HG02870 (cell line): ENCODE results near the gene ARHGAP10.
A peak's percentile ranks its signal among the peaks of the same experiment; 100 is the strongest.

Experiments
- ATAC-seq: cut with Tn5 transposase; IDR thresholded peaks from one replicate; pipeline ENCODE4 v1.9.1; 2021; ENCODE audit warnings: mild to moderate bottlenecking, moderate library complexity; ENCODE audit not compliant: unreplicated experiment

The ARHGAP10 gene

DNA sequence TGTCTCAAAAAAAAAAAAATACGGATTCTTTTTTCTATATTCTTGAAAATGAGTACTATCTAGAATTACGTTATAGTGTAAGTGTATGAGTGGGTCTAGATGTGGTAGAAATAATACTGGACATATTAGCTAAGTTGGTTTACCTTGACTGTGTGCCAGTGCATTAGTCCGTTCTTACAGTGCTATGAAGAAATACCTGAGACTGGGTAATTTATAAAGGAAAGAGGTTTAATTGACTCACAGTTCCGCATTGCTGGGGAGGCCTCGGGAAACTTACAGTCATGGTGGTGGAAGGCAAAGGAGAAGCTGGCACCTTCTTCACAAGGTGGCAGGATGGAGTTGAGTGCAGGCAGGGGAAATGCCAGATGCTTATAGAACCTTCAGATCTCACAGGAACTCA, 92.4 kb downstream of the ARHGAP10 start:
- no peak for ATAC-seq

DNA sequence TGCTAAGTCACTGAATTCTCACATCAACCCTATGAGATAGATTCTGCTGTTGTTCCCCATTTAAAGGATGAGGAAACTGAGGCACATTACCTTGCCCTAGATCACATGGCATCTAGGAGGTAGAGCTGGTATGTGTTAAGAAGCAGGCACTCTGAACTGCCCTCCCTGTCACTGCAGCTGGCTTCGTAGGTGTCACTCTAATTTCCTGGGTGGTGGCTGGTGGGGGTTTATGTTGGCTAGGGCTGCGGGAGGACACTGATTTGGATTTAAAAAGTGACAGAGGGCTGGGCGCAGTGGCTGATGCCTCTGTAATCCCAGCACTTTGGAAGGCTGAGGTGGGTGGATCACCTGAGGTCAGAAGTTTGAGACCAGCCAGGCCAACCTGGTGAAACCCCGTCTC, 93.0 kb downstream of the ARHGAP10 start:
- ATAC-seq, result no peak

DNA sequence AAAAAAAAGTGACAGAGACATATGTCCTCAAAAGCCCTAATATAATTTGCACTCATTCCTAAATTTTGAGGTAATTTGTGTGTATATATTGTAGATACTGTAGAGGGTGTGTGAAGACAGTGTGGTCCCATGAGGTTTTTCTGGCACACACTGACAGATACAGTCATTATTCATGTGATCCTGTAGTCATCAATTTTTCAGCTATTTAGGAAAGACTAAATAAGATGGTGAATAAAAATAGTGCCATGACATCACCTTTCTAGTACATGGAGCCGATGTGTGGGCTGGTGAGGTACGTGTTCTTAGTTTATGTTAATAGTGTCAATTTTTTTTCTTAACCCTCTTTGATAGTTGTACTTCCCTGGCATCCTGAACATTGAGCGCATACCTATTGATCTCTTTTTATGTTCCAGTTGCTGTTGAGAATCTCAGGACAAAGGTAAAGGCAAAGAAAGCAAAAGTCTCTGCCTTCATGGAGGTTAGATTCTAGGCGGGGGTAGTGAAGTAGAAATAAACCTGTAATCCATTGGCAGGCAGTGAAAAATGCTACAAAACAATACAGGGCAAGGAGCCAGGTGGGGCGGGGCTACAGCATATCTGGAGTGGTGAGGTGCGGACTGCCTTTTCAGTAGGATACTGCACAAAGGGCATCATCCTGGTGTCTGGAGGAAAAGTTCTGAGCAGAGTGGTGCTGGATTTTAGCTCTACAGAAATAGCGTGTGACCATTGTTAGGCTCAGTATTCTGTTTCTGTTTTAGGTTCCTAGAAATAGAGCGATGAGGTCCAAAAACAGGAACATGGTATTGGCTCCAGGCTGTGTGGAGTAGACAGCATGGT, 93.8 kb downstream of the ARHGAP10 start:
- no peak for ATAC-seq

DNA sequence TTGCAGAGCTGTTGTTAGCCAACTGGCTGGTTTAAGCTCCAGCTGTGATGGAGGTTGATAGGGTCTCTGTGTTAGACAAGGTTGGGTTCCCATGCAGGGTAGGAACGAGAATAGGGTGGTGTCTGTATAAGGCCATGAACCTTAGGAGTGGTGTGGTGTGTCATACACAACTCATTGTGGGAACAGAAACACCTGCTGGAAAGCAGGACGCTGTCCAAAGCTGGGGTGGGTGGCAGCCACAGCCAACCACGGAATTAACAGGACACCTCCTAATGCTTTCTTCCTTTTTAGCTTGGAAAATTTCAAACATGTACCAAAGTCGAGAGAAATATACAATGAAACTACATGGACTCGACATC, 94.4 kb downstream of the ARHGAP10 start:
- ATAC-seq, result no peak

DNA sequence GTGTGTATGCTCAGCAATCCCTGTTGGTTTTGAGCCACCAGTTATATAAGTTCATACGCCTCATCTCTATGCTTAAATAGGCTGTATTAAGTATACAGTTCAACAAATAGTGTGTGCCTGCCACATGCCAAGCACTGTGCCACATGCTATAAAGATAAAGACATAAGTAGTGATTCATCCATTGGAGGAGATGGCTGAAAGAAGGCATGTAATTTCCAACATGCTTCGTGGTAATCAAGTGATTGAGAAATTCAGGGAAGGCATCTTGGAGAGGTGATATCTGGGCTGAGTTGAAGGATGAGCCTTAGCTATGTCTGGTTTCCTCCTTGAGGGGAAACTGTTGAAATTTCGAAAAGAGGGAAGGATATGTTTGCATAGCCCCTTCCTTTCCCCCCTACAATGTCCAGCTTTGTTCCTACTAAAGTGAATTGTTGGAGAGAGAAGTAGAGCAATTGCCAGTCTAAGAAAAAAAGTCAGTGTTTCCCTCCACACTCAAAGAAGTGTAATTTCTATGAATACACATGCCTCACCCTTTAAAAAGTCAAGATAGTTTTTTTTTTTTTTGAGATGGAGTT, 96.5 kb downstream of the ARHGAP10 start:
- ATAC-seq, result no peak

DNA sequence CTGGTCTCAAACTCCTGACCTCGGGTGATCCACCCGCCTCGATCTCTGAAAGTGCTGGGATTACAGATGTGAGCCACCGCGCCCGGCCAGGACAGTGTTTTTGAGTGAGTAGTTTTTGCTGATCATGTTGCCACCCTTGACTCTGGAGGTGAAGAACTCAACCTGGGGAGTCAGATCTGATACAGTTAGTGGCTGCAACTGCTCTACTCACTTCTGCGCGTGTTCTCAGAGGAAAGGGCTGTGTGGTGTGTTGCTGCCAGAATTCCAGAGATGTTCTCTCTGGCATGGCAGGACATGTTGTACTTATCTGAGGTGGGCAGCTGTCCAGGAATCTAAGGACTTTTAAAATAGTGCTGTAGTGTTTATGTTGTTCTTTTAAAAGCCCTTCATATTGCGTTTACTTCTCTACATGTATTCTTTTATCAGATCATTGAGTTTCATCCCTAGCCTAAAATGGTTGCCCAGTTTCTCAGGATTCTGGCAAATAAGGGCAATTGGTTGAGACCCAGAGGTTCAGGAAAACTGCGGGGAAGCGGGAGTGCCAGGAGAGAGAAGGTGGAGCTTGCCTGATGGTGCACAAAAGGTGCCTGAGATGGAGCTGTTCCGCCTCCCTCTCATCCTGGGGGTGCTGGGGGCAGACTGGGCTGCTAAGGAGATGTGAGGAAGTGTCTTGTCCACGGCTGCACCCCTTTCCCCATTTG, 97.7 kb downstream of the ARHGAP10 start:
- ATAC-seq, result no peak

DNA sequence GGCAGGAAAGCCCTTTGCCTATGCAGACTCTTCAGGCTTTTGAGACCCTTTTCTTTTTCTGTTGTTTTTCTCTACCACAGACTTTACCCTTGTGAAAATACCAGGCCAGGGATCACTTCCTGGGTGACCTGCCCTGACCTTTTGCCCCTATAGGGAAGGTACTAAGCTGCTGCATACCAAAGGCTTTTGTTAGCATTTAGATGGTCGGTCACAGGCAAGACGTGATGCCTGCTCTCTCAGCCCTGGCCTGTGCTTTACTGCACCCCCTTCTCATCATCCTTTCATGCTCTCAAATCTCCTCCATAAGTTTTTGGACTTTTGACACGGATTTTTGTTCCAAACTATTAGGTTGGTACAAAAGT, 98.2 kb downstream of the ARHGAP10 start:
- no peak for ATAC-seq

DNA sequence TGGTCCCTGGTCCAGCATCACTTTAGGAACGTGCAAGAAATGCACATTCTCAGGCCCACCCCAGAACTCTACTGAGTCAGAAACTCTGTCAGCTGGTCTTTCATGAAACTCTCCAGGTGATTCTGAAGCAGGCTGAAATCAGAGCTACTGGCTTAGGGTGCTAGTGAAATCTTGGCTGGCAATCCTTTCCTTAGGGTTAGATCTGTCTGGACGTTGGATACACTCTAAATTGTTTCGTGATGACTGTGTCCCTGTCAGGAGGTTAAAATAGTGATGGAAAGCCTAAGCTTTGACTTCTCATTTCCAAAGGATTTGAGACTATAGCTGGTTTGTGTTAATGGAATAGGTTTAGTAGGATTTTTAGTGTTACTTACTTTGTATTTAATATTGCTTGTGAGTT, 99.1 kb downstream of the ARHGAP10 start:
- no peak for ATAC-seq

DNA sequence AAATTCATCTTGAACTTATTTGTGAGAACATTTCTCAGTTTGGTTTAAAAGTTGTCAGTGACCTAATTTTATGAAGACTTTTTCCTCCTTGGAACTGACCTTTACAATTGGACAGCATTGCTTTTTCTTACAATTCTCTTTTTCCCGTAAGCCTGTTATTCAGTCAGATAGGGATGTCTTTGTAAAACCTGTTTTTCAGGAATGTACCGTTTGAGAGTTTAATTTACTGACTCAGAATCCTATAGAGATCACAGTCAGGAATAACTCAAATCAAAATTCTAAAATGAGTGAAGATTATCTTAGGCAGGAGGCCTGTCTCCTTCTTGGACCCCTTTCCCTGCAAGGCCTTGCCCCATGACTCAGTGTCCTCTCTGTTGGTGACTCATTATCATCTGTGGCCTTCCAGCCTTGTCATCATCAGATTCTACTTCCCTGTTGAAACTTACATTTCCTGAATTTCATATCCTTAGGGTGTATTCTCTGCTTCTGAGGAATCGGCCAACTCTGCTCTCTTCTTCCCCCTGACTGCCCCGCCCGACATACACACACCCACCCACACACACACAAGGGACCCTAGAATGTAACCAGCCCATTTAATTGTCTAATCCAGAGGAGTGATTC, 99.8 kb downstream of the ARHGAP10 start:
- ATAC-seq, result no peak

DNA sequence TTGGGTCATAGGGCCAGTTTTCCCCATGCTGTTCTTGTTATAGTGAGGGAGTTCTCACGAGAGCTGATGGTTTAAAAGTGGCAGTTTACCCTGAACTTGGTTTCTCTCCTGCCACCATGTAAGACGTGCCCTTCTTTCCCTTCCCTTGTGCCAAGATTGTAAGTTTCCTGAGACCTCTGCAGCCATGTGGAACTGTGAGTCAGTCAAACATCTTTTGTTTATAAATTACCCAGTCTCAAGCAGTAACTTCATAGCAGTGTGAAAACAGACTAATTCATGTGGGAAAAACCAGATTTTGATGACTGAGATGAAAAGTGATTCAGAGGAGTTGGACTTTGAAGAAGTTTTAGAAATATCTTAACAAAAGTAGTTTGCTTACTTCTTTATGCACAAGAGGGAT, 101.4 kb downstream of the ARHGAP10 start:
- ATAC-seq, result no peak

DNA sequence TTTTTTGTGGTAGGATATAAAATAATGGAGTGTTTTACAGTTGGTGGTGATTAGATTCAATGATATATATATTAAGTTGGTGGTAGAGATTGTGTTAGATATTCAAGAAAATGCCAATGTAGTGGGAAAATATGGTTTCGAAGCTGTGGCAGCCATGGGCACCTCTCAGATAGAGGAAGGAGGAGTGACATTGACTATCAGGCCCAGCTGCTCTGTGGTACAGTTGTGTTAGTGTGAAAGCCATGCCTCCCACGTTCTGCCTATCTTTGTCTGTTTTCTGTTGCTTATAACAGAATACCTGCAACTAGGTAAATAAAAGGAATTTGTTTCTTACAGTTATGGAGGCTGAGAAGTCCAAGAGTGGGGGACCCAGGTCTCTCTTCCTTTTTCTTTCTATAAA, 101.9 kb downstream of the ARHGAP10 start:
- no peak for ATAC-seq

DNA sequence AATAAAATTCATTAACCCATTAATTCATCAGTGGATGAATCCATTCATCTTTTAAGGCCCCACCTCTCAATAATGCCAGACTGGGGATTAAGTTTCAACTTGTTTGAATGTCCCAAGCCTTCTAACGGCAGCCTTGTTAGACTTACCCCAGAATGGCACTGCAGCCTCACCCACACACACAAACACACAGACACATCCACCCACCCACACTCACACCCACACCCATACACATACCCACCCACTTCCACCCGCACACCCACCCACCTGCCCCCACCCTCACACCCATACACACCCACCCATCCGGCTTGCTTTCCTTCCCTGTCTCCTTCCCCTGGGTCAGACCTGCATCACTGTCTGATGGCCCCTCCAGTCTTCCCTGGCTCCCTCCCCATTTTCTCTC, 102.6 kb downstream of the ARHGAP10 start:
- no peak for ATAC-seq

DNA sequence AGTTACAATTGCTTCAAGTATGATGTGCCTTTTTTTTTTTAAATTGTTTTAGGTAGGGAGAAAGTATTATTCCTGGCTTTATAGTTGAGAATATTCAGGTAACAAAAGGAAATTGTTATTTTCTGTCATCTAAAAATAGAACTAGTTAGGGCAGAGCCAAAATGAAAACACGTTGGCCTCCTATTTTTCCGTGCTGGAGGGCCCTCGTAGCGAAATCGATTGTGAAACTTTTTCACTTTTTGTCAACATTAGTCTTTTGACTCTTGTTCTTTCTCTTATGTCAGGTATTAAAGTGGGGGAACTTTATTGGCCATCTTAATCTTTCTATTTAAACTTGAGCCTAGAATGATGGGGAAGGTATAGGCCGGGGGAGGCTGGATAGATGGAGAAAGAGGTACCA, 104.9 kb downstream of the ARHGAP10 start:
- peak; percentile 56 for ATAC-seq

DNA sequence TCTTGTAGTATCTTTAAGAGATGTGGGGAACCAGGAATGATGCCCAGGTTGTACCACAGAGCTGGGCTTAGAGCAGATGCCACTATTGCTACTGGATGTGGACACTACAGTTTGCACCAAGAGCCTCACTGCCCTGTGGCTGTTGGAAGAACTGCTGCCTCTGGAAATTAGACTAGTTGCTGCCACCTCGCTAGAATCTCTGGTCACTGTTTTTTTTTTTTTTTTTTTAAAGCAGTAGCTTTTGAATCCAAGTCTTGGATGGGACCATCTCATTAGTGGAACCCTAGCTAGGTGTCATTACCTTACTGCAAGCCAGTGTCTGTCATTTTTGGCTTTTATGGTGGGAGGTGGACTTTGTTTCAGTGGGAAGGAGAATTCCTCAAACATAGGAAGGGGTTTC, 105.5 kb downstream of the ARHGAP10 start:
- no peak for ATAC-seq

DNA sequence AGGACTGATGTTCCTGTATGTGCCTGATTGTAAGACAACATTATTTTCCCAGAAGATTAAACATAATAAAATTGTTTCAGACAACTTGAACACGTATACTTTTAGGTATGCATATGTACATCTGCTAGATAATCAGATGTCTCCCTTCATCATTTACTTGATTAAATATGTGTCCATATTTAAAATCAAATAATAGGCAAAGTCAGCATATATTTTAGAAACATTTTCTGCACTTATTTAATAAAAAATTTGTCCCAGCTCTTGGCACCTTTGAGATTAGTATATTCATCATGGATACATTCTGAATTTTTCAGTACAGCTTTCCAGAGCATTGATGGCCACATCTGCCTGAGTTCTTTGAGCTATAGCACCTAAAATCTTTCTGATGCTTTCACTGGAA, 106.0 kb downstream of the ARHGAP10 start:
- no peak for ATAC-seq

DNA sequence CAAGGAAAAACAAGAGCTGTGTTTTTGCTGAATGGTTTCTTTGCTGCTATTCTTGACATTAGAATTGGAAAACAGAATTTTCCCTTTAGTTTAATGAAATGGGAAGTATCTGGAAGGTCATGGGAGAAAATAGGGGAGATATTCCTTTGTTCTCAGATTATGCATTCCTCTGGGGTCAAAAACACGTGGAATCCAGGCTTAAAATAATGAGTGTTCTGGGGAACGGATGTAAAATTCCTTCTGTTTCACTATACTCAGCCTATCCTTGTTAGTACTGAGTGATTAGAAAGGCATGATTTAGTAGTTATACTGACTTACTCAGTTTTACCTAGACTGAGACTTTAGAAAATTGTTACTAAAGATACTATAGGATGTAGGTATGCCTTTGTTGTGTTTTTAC, 107.3 kb downstream of the ARHGAP10 start:
- ATAC-seq, result no peak

DNA sequence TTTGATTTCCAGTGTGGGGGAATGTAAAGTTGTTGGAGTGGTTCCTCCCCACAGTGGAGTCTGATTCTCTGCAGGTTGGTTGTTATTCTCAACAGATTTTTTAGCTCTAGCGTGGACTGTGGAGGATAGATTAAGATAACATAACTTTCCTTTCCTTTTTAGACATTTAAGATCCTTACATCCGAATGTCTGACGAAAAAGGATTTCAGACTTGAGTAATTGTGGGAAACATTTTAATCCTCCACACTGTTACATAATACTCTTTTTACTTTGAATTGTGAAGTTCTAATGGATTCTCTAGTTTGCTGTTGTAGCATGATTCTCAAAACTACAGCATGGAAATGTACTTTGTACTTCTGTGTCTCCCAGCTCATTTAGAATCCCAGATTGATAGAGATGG, 107.8 kb downstream of the ARHGAP10 start:
- no peak for ATAC-seq

DNA sequence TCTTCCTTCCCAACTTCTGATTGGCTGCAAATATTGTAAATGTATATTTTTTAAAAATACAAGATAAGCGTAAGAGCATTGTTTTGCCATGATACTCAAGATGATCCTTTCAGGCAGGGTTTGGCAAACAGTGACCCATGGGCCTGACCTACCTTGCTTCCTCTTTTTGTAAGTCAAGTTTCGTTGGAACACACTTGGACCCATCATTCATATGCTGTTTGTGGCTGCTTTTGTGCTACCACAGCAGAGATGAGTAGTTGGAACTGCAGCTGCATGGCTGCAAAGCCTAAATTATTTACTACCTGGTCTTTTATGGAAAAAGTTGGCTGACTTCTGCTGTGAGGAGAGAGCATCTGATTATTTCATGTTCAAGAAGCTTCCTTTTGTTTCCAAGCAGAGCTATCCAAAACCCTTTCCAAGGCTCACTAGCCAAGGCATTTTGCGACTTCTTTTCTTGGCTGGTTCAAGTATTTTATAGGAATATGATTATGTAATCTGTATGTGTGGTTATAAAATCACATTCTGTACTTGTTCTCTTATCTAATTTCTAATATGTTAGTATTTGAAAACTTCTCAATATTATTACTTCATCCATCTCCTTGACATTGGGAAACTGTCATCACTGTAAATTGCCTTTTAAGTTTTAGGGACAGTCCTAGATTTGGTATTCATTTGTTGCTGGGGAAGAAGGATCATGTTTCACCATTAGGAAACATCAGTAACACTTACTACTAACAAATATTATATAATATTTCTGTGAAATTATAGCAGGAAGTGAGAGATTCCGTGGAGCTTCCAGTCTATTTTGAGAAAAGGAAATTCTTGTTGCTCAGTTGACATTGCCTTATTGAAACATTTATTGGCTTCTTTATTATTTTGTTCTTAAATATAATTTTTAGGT, 109.2 kb downstream of the ARHGAP10 start:
- ATAC-seq, result peak; percentile 60

DNA sequence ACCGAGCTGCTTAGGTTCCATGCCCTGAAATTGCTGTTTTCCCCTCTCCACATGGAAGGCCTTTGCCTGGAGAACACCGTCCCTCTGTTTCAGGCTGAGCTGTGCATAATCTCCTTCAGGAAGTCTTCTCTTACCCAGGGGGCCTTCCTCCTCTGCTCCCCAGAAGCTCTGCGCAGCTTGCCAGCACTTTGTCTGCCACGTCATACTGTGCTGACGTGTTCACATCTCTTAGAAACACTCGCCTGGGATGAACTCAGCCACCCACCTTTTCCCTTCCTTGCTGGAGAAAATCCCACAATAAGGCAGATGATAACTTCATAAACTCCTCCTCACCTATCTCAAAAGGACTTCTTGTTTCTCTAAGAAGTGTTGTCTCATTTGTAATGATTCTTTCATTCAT, 110.7 kb downstream of the ARHGAP10 start:
- no peak for ATAC-seq

DNA sequence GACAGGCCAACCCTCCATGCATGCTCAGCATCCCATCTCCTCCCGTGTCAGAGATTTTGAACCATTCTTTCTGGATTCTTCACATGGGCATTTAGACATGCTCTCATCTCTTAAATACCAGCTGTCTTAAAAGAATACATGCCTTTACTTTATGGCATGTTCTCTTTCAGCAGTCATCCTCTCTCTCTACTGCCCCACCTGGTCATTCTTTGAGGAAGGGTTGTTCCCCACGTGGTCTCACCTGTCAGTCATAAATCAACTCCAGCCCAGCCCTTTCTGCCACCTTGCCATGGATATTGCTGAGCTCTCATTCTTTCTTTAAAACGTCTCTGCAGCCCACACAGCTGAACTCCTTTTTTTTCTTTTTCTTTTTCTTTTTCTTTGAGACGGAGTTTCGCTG, 111.3 kb downstream of the ARHGAP10 start:
- ATAC-seq, result no peak

DNA sequence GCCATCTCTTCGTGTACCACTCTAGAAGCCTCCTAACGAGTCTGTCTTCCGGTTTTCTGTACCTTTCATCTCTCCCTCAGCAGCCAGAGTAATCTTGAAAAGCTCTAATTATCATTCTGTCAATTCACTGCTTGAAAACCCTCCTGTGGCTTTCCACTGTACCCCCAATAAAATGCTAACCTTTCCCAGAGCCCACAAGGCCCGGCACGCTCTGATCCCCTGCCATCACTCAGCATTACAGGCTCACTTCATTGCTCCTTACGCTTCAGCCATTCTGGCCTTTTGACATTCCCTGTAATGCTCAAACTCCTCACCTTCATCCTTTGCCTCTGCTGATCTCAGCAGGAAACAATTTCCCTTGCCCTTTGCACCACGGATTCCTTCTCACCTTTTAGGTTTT, 112.9 kb downstream of the ARHGAP10 start:
- no peak for ATAC-seq
